Measurements from ENCODE around the gene TBCB. TPM values are rescaled to one million over a fixed set of nuclear protein-coding genes. Genes with fewer than 3 reads are reported as not detected.
A peak's percentile ranks its signal among the peaks of the same experiment; 100 is the strongest.

TBCB gene
- total RNA-seq, 1 donor from 2014 or later = 152 TPM

DNA sequence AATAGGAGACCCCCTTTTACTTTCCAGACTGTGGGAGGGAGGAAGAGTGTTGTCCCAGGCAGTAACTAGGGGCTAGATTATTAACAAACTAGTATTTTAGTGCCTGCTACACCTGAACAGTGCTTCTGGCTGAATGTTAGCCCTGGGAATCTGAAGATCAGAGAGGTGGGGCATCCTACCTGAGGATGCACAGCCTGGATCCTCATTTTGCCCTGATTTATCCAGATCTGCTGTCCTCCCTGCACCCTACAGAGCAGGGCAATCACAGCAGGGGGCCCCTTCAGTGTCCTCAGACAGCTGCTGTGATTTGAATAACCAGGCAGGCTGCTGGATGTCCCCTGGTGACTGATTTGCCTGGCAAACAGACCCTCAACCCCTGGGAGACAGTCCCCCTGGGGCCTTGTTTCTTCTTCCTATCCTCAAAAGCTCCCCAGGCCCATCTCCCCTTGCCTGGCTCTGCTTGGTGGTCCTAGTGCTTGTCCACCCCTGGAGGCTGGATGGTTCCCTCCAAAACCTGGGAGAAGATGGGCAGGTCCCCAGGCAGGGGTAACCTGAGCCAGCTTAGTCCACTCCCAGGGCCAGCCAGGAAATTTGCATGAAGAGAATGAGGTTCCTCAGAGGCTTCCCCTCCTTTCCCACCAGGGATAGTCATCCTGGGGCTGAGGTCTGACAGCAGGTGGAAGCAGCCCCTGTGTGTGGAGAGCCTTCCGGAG, 4.6 kb upstream of the TBCB start, which contains the start of gene OVOL3:
Gene OVOL3 (plus strand): TSS at position 657 of the 713 bp plus-strand sequence. CDS start 60 bp downstream, outside the sequence.
- no peak for DNase-seq (ENCODE audit: low read depth)
- no peak for FAIRE-seq
- TF ChIP-seq, protein P1, sequence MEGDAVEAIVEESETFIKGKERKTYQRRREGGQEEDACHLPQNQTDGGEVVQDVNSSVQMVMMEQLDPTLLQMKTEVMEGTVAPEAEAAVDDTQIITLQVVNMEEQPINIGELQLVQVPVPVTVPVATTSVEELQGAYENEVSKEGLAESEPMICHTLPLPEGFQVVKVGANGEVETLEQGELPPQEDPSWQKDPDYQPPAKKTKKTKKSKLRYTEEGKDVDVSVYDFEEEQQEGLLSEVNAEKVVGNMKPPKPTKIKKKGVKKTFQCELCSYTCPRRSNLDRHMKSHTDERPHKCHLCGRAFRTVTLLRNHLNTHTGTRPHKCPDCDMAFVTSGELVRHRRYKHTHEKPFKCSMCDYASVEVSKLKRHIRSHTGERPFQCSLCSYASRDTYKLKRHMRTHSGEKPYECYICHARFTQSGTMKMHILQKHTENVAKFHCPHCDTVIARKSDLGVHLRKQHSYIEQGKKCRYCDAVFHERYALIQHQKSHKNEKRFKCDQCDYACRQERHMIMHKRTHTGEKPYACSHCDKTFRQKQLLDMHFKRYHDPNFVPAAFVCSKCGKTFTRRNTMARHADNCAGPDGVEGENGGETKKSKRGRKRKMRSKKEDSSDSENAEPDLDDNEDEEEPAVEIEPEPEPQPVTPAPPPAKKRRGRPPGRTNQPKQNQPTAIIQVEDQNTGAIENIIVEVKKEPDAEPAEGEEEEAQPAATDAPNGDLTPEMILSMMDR (IDR thresholded peaks at IDR 0.05; ENCODE audit: insufficient read depth, low read length, severe bottlenecking) = no peak

DNA sequence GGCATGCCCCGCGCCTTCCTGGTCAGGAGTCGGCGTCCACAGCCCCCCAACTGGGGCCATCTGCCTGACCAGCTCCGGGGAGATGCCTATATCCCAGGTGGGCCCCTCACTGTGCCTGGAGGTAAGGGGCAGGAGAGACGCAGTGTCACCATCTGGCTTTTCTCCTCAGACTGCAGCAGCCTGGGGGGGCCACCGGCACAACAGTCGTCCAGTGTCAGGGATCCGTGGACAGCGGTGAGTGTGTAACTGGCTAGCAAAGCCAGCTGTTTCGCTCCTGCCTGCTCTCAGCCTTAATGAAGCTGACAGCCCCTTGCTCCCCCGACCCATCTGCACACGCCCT, 4.1 kb upstream of the TBCB start:
- FAIRE-seq = no peak
- TF ChIP-seq, protein P1 (IDR thresholded peaks at IDR 0.05; ENCODE audit: insufficient read depth, low read length, severe bottlenecking) = no peak

More for the DNA sequence above, 4.6 kb upstream of the TBCB start, which contains the start of gene OVOL3:
- Histone ChIP-seq H3K4me3 (ENCODE audit: low read depth, low read length) (no peak within 1 kb of the TSS), H3K27me3 (ENCODE audit: control insufficient read depth, insufficient read depth, low read length) (no peaks in the 10 kb centered on the region), H3K36me3 (ENCODE audit: control insufficient read depth, insufficient read depth, low read length) (peaks cover 13% of the 10 kb centered on the region)

DNA sequence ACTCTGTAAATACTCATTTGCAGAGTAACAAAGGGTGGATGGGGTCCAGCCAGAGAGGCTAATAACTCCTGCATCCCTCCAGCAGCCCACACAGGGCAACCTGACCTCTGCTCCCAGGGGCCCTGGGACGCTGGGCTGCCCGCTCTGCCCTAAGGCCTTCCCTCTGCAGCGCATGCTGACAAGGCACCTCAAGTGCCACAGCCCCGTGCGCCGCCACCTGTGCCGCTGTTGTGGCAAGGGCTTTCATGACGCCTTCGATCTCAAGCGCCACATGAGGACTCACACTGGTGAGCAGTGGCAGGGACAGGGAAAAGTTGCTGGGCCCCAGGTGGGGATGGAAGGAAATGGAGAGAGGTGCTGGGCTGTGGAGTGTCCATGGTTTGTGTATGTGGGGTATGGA, 2.6 kb upstream of the TBCB start:
- FAIRE-seq (no peak), DNase-seq (ENCODE audit: low read depth) (no peak)
- Histone ChIP-seq H3K4me3 (ENCODE audit: low read depth, low read length) (no peak overlapping the region), H3K36me3 (ENCODE audit: control insufficient read depth, insufficient read depth, low read length) (peaks cover 12% of the 10 kb centered on the region), H3K27me3 (ENCODE audit: control insufficient read depth, insufficient read depth, low read length) (no peaks in the 10 kb centered on the region)
- TF ChIP-seq, protein P1 (IDR thresholded peaks at IDR 0.05; ENCODE audit: insufficient read depth, low read length, severe bottlenecking) = no peak

More for the DNA sequence above, 4.1 kb upstream of the TBCB start:
- Histone ChIP-seq H3K36me3 (ENCODE audit: control insufficient read depth, insufficient read depth, low read length) (peaks cover 13% of the 10 kb centered on the region), H3K27me3 (ENCODE audit: control insufficient read depth, insufficient read depth, low read length) (no peaks in the 10 kb centered on the region), H3K4me3 (ENCODE audit: low read depth, low read length) (no peak overlapping the region)
- no peak for DNase-seq (ENCODE audit: low read depth)

DNA sequence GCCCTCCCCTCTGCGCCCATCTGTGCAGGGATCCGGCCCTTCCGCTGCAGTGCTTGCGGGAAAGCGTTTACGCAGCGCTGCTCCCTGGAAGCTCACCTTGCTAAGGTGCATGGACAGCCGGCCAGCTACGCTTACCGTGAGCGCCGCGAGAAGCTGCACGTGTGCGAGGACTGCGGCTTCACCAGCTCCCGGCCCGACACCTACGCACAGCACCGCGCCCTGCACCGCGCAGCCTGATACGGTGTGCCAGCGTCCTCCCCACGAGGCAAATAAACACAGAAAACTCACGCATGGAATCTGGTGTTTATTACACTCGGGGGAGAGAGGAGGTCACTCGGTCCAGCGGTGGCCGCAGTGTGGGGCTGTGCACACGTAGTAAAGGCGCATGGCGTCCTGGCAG, 1.8 kb upstream of the TBCB start:
- TF ChIP-seq, protein P1 (IDR thresholded peaks at IDR 0.05; ENCODE audit: insufficient read depth, low read length, severe bottlenecking) = no peak
- no peak for DNase-seq (ENCODE audit: low read depth)
- H3K36me3 ChIP-seq (ENCODE audit: control insufficient read depth, insufficient read depth, low read length) = peaks cover 12% of the 10 kb centered on the region
- peak overlapping the region; percentile 98 for H3K4me3 ChIP-seq (ENCODE audit: low read depth, low read length)
- no peak for FAIRE-seq
- no peaks in the 10 kb centered on the region for H3K27me3 ChIP-seq (ENCODE audit: control insufficient read depth, insufficient read depth, low read length)

DNA sequence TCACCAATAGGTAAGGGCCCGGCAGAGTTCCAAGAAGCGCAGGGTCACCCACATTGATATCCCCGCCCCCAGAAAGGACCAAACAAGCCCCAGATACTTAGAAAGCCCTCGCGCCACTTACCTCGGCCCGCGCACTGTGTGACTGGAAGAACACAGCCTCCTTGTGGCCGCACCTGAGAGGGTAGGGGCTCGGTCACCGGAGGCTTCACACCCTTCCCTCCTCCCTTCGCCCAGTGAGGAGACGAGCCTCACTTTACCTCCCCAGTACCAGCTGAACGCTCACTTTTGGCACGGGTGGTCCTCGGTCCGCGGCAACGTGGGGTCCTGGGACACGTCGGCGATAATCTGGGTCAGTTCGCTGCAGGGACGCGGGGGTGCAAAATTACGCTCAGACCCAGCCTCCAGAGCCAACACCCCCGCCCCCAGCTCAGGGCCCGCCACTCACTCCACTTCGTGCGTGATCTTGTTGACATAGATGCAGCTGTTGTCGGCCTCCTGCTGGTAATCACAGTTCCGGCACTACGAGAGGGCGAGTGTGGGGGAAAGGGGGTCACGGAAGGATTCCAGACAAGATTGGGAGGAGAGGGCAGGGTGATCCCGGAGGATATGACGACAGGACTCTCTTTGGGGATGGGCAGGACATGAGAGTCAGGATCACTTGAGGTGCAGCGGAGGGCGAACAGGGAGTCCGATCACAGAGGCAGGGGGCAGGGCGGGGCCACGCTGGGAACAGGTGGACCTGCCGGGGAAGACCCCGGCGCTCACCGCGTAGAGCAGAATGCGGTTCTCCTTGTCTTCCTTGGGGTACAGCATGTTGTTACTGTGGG, 1.2 kb upstream of the TBCB start:
- Histone ChIP-seq H3K27me3 (ENCODE audit: control insufficient read depth, insufficient read depth, low read length) (no peaks in the 10 kb centered on the region), H3K36me3 (ENCODE audit: control insufficient read depth, insufficient read depth, low read length) (peaks cover 16% of the 10 kb centered on the region), H3K4me3 (ENCODE audit: low read depth, low read length) (peak overlapping the region; percentile 98)
- peak; percentile 22 for DNase-seq (ENCODE audit: low read depth)
- no peak for FAIRE-seq
- TF ChIP-seq, protein P1 (IDR thresholded peaks at IDR 0.05; ENCODE audit: insufficient read depth, low read length, severe bottlenecking) = peak; percentile 39

All from bronchial epithelial cell (primary cell).